GM21825 (cell line): ENCODE measurements around the gene TTLL10.

Experiments
- ATAC-seq: cut with Tn5 transposase; IDR thresholded peaks from one replicate; pipeline ENCODE4 v1.9.1; 2021; ENCODE audit warnings: mild to moderate bottlenecking, moderate library complexity; ENCODE audit not compliant: unreplicated experiment

TTLL10 gene

DNA sequence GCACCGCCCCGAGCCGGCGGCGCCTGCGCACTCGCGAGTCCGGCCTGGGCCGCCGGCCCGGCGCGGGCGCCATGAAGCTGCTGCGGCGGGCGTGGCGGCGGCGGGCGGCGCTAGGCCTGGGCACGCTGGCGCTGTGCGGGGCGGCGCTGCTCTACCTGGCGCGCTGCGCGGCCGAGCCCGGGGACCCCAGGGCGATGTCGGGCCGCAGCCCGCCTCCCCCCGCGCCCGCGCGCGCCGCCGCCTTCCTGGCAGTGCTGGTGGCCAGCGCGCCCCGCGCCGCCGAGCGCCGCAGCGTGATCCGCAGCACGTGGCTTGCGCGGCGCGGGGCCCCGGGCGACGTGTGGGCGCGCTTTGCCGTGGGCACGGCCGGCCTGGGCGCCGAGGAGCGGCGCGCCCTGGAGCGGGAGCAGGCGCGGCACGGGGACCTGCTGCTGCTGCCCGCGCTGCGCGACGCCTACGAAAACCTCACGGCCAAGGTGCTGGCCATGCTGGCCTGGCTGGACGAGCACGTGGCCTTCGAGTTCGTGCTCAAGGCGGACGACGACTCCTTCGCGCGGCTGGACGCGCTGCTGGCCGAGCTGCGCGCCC lies 58.6 kb downstream of the TTLL10 start, which contains the start of gene B3GALT6:
Gene B3GALT6 (plus strand): TSS at position 30 of the 588 bp plus-strand sequence. CDS start 42 bp downstream, at position 72.
- peak; percentile 13 for ATAC-seq

DNA sequence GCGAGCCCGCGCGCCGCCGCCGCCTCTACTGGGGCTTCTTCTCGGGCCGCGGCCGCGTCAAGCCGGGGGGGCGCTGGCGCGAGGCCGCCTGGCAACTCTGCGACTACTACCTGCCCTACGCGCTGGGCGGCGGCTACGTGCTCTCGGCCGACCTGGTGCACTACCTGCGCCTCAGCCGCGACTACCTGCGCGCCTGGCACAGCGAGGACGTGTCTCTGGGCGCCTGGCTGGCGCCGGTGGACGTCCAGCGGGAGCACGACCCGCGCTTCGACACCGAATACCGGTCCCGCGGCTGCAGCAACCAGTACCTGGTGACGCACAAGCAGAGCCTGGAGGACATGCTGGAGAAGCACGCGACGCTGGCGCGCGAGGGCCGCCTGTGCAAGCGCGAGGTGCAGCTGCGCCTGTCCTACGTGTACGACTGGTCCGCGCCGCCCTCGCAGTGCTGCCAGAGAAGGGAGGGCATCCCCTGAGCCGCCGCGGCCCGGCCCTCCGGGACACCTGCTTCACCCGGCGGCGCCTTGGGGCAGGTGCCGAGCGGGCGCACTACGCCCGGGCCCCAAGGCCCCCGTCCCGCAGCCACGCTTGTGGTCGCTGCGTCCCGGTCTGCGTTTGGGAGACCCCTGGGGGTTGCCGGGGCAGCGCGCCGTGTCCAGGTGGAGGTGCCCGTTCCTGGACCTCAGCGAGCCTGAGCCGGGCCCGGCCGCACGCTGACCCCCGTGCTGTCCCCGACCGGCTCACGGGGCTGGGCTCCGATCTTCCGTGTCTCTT lies 59.3 kb downstream of the TTLL10 start:
- ATAC-seq: no peak

DNA sequence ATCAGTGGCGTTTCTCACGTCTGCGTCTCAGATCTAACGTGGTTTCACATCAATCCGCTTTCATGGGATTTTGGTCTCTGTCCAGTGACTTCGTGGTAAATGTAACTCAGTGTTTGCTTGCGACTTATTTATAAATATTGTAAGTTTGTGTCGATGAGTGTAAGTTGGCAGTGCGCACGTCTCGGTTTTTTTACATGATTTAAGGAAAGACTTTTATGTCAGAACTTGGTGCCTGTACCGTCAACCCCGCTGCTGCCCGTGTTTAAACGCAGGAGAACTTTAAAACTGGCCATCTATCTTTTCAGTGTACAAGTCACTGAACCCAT lies 59.9 kb downstream of the TTLL10 start:
- ATAC-seq: no peak

DNA sequence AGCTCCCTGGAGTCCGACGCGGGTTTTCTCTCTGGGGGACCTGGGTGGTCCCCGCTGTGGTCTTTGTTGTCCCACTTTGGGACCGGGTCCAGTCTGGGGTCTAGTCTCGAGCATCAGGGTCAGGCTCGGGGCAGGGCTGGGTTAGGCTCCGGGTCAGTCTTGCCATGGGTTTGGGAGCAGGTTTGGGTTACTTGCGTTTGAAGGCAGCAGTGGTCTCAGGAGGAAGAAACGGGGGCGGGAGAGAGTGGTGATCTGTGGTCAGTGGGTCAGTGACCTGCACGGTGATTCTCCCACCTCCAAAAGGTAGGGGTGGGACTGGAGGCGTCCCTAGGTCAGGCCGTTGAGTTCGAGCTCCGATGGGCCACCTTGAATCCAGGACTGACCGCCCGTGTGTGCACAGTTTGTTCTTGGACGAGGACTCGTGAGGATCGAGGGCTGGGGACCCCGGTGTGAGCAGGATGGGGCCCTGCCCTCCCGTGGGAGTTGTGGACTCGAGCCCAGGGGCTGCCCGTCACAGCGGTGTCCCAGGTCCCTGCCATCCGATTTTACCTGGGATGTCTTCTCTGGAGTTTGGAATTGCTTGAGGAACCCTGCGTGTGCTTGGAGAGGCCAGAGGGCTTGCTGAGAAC lies 60.6 kb downstream of the TTLL10 start:
- ATAC-seq: no peak

DNA sequence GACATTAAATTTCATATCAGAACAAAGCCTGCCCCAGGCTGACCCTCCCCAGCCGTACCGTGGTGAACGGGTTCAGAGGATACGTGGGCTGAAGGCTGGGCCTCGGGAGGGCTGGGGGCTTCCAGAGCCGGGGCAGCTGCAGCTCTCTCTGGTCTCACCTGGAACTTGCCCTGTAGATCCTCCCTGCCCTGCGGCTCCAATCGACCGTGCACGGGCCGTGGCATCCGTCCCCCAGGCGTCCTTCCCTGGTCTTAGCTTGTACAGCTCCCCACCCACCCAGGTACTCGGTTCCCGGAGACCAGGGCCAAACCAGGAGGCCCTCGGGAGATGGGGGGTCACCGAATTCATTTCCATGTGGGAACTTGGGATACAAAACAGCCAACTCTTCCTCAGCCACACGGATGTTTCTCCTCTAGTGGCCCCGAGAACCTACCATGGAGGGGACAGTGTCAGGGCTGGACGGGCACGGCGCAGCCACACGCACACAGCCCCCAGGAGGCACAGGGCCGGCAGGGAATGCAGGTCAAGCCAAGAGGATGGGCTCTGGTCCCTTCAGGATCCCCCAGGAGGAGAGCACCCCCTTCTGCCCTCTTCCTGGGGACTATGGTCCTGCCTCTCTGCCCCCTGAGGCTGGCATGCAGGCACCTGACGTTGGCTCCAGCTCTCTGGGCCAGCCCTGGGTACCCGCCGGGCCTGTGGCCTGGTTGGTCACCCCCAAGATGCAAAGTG lies 61.5 kb downstream of the TTLL10 start:
- no peak for ATAC-seq

DNA sequence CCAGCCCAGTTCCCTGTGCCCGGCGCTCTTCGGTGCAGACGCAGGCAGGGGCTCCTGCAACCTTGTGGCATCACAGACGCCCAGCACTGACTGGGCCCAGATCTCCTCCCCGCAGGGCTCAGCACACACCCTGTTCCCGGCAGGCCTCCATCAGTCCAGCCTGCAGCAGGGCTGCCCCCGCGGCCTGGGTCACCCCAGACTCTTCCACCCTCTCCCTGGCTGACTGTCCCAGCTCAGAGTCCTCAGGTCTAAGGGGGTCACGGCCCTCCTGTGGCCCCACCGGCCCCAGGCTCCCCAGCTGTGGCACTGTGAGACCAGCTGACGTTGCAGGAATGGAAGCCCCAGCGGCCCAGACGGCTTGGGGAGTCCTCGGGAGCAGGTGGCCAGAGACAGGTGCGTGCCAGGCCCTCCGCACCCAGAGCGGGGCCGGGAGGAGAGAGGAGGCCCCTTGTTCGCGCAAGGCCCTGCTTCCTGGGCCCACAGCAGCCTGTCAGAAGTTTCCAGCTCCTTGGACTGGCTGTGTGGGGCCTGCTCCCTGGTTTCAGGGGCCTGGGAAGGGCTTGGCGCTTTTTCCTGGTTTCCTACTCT lies 62.6 kb downstream of the TTLL10 start:
- ATAC-seq: no peak

DNA sequence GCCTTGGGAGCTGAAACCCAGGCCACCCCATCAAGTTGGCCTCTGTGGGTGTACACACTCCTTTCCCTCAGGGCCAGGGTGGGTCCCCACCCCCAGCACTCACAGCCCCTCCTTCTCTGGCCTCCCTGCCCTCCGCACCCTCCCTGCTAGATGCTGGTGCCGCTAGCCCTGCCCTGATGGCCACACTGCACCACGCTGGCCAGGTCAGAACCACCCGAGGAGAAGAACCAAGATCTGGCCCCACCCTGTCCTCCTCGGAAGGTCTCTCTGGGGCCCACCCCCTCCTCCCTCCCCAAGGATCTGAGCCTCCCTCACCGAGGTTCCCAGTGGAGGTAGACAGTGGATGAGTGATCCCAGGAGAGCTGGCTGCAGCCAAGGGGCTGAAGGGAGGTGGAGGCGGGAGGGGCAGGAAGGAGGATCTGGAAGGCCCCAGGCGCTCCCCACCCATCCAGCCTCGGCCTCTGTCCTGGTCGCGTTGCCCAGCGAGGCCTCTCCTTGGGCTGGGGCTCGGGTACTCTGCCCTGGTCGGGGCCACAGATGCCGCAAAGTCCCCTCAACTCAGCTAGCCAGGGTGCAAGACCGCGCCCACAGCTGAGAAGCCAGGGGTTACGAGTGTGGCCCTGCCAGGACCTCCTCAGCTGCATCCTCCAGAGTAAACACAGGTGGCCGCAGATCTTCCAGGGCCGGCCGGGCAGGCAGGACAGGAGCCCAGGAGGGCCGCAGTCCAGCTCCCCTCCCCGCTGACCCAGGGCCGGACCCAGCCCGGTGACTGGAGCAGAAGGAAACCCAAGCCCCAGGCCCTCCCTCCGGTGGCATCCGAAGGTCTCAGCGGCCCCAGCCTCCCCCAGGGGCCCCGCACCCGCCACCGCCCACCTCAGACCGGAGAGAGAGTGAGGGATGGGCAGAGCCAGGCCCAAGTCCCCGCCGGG lies 63.5 kb downstream of the TTLL10 start:
- ATAC-seq: no peak

DNA sequence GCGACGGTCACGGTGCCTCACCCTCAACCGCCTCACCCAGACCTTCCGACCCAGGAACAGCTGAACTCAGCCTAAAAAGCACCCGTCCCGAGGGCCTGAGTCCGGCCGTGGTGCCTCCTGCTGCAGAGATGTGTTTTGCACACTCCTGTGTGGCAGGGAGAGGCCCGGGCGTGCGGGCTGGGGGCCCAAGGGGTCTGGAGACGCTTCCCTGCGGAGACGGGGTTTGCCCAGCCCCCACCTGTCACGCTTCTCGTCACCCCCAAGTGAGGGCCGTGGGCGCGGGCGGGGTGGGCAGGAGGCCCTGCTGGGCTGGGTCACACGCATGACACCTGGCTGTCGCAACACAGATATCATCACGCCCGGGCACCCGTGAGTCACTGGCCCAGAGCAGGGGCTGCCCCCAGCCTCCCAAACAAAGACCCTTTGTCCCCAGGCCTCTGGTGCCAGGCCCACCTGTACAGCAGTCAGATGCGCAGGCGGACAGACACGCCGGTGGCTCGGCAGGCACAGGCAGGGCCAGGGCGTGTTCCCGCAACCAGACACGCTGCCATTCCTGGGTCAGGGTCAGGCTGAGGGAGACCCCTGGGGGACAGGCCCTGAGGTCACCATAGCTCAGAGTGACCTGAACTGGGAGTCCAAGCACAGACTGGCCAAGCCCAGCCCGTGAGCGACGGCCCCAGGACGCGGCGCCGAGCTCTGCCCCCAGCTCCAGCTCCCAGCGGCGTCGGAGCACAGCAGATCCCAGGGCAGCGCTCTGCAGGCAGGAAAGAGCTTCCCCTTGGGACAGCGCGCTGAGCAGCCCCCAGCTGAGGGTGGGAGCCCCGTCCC lies 64.4 kb downstream of the TTLL10 start:
- ATAC-seq: no peak

DNA sequence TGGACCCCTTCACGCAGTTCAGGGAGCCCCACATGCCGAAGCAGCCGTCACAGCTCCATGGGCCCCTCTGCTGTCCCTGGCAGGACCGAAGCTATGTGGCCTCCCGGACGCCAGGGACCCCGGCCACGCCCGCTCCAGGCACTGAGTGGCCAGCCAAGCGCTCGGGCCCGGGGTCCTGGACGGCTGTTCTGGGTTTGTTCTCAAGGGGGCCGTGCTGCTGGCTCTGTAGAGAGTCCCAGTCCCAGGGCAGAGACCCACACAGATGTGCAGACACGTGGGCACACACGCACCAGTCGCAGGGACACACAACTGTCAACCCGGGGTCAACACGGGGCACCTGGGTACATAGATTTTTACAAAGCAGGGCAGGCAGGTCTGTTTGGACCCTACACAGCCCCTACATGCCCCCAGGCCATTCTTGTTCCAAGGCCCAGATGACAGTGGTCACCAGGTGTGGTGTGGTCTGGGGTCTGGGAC lies 65.1 kb downstream of the TTLL10 start:
- ATAC-seq: no peak

DNA sequence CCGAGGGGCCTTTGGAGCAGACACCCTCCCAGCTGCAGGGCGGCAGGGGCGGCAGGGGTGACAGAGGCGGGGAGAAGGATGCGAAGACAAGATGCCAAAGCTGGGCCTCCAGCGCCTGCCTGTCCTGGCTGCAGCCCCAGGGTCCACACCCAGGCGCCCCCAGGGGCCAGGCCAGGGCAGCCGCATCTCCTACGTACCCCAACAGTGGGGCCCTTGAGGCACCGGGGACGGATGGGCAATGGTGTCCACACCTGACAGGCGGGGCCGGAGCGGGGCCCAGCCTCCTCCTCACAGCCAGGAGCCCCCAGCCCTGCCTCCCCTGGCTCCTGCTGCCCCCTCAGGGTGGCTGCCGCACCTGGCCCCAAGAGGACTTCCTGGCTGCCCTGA lies 65.5 kb downstream of the TTLL10 start:
- ATAC-seq: no peak

DNA sequence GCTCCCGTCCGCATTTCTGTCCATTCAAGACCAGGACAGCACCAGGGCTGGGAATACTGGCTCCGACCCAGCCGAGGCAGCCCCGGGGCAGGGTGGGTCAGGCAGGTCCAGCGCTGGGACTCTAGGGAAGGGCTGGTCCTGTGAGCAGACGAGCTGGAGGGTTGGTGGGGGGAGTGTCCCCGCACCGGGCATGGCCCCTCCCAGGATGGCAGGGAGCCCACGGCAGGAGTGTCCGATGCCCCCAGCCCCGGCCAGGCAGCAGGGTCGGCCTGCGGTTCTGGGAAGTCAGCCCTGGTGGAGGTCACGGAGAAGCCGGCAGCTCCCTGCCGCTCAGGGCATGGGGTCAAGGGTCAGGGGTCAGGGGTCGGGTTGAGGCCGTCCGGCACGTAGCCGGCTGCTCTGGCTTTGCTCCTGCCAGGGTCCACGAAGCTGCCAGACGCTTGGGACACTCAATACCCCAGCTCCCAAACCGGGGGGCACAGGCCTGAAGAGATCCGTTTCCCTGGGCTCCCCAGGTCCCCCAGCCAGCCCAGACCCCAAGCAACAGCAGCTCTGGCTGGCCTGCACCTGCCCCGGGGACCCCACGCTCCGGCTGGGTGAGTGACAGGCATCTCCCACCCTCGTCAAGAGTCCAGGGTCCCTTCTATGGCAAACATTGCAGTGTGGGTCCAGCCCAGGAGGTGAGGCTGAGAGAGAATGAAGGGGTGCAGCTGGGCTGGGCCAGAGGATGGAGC lies 66.1 kb downstream of the TTLL10 start:
- no peak for ATAC-seq

DNA sequence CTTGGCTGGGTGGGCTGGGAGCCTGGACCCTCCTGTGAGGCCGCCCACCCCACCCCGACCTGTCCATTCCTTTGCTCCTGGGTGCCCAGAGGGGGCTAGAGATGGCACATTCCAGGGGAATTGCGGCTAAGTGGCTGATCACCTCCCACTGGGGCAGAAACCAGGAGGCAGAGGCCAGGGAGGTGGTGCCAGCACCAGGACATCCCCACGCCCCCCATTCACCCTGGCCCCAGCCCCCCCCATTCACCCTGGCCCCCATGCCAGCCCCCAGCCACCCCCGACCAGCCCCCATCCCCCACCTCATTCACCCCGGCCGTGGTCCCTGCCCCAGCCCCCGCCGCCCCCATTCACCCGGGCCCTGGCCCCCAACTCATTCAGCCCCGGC lies 66.7 kb downstream of the TTLL10 start:
- ATAC-seq: no peak

DNA sequence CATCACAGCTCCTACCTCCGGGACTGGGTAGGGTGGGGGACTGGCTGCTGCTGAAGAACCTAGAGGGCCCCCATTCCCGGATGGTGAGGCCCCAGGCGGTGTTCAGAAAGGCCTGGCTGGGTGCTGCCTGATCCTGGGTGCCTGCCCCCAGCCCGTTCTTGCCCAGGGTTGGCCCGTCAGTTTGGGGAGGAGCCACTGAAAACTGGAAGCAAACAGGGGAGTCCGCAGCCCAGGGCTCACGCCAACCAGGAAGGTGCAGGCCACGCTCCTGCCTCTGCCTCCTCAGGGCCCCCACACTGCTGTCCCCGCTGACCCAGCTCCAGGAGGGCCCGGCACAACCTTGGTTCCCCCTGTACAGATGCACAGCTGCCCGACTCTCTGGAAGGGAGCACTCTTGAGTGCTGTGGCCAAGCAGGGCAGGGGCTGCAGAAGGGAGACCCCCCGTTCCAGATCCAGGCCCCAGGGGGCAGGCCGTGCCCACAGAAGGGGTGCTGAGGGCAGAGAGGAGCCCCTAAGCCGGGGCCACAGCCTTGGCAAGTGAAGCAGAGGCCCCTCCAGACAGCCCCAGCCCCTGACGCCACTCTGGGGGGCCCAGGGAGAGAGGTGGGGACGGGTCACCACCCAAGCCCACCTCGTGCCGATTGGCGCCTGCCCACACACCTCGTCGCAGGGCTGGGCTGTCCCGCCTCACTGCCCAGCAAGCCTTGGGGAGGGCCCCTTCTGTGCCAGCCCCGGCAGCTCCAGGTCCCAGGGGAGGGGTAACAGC lies 67.3 kb downstream of the TTLL10 start:
- no peak for ATAC-seq

DNA sequence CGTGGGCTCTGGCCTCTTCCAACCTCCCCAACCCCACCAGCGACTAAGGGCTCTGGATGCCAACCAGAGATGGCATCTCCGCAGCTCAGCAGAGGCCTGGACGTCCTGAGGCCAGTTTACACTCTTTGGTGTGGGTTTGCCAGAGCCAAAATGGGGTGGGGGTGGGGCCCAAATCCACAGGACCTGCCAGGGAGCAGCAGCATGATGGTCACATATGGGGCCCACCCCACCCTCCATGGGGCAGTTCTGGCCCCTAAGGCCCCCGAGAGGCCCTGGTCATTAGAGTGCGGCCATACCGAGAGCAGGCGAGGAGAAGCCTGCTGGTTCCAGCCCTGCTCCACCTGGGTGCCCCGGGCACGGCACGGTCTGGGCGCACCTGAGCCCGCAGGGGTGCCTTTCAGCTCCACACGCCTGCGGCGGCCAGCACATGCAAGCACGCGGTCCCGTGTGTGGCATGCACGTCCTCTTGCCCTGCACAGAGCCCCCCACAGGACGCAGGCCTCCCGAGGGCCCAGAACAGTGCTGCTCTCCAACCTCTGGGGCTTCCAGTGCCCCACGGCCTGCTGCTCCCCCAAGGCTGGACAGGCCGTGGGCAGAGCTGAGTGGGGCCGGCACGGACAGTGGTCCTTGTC lies 68.0 kb downstream of the TTLL10 start:
- ATAC-seq: no peak

DNA sequence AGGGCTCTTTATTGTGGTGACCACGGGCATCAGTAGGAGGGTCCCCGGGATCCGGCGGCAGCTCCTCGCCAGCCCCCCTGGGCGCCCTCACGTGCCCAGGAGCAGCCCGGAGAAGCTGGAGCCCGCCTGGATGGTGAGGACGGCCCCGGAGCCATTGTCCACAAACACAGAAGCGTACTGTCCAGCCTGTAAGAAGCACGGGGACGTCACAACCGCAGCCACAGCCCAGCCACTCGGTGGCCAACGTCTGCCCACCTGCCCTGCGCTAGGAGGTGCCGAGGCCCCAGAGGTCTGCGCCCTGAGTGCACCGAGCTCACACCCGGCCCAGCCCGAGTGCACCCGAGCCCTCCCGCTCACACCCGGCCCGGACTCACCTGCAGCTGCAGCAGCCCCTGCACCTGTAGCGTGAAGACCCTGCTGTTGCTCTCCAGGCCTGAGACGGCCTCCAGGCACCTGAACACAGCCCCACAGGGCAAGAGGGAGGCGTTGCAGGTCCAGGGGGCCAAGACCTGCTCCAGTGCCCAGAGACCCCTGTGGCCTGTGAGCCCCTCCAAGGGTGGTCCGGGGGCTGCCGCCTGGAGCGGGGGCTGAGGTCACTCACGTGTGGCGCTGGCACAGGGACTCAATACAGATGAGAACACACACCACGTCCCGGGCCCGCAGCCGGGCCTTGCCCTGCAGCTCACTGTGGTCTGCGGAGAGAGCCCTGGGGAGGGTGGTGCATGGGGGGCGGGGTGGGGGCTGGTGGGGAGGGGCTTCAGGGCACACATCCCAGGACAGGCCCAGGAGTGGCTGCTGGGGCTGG lies 69.0 kb downstream of the TTLL10 start:
- no peak for ATAC-seq

DNA sequence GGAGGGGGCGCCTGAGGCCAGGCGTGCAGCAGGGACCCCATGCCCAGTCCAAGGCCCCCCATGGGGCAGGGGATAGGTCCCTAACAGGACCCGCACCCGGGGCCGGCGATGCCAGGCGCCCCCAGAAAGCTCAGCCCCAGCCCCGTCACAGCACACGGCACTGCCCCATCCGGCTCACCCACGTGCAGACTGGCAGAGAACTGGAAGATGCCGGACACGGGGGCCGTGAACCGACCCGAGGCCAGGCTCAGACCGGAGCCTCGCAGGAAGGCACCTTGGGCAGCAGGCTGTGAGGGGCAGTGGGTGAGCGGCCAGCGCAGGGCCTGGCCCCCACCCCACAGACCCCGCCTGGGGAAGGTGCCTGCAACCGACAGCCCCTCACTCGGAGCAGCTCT lies 69.6 kb downstream of the TTLL10 start:
- ATAC-seq: no peak

DNA sequence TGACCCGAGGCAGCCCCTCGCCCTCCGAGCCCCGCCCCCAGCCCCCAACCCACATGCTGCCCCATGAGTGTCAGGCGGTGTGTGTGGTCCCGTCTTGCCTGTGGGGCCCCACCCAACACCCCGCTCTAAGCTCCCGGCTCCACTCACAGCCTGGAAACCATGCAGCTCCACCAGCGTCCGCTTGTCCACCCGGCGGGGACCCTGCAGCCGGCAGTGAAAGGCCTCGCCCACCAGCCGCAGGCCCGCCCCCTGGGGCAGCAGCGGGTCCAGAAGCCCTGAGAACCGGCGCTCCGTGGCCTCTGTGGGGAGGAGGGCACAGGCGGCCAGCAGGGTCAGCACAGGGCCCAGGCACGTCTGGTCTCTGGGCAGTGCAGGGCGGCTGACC lies 70.1 kb downstream of the TTLL10 start:
- no peak for ATAC-seq
